Neutrophil (primary cell): ENCODE data around the gene TJP3.

ENCODE experiments used
- H3K27ac ChIP-seq: fragments of 200-600 bp; sonication (generic); 2 replicates; pipeline ENCODE4 v1.5.1; 2016; ENCODE audit warnings: mild to moderate bottlenecking, moderate library complexity
- H3K27me3 ChIP-seq: fragments of 200-600 bp; sonication (generic); 2 replicates; pipeline ENCODE4 v1.6.0; 2016; ENCODE audit warnings: mild to moderate bottlenecking
- H3K36me3 ChIP-seq: fragments of 200-600 bp; sonication (generic); 2 replicates; pipeline ENCODE4 v1.5.1; 2017
- H3K4me1 ChIP-seq, 2 experiments: fragments of 200-600 bp in 1 of 2; sonication (generic) in 1 of 2; 1 replicate in 1 of 2; 2 replicates in 1 of 2; pipeline versions ENCODE4 v1.5.1 to v1.6.1; 2013 to 2016; ENCODE audit warnings: low read depth in 1 of 2, low read length in 1 of 2, mild to moderate bottlenecking in 1 of 2, moderate library complexity in 1 of 2; ENCODE audit not compliant: control insufficient read depth in 1 of 2, insufficient read depth in 1 of 2
- H3K4me3 ChIP-seq, 2 experiments: fragments of 200-600 bp in 1 of 2; sonication (generic) in 1 of 2; 1 replicate in 1 of 2; 2 replicates in 1 of 2; pipeline ENCODE4 v1.5.1; 2013 to 2016; ENCODE audit warnings: low read depth in 1 of 2, low read length in 1 of 2, mild to moderate bottlenecking in 1 of 2, moderate library complexity in 1 of 2
- H3K9me3 ChIP-seq: fragments of 200-600 bp; sonication (generic); 2 replicates; pipeline ENCODE4 v1.5.1; 2016
- TF ChIP-seq, protein P1 (sequence below): fragments of 200-600 bp; sonication (generic); IDR thresholded peaks from 2 replicates; pipeline ENCODE4 v1.5.1; 2016; ENCODE audit warnings: antibody characterized with exemption

The TJP3 gene

DNA sequence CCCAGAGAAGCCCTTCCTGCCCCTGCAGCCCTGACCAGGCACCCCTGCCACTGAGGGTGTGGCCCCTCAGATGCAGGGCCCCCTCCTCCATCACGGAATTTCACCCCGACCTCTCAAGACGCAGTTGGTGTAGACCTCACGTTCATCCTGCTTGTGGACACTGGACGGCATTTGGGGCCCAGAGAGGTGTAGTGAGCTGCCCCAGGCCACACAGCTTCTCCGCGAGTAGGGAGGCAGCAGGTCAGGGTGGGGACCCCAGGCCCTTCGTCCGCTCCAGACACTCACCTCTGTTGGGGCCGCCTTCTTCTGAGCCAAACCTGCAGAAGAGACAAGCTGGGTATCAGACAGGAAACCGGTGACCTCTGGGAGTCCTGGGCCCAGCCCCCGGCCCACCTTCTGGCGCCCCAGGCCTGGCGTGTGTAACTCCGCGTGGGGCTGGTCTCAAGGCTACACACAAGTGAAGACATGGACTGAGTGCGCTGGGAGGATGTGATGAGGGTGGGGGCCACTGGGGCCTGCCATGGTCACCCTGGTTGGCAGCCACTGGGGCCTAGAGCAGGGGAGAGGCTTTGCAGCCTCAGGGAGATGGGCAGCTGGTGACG, 41.0 kb upstream of the TJP3 start:
- Histone ChIP-seq H3K27ac (no peak overlapping the region), H3K4me3 (no peak overlapping the region), H3K4me1 (peaks cover 10 to 16% of the 10 kb centered on the region in 2 experiments), H3K27me3 (peaks cover 21% of the 10 kb centered on the region), H3K9me3 (no peaks in the 10 kb centered on the region), H3K36me3 (peaks cover 47% of the 10 kb centered on the region)
- TF ChIP-seq, protein P1, sequence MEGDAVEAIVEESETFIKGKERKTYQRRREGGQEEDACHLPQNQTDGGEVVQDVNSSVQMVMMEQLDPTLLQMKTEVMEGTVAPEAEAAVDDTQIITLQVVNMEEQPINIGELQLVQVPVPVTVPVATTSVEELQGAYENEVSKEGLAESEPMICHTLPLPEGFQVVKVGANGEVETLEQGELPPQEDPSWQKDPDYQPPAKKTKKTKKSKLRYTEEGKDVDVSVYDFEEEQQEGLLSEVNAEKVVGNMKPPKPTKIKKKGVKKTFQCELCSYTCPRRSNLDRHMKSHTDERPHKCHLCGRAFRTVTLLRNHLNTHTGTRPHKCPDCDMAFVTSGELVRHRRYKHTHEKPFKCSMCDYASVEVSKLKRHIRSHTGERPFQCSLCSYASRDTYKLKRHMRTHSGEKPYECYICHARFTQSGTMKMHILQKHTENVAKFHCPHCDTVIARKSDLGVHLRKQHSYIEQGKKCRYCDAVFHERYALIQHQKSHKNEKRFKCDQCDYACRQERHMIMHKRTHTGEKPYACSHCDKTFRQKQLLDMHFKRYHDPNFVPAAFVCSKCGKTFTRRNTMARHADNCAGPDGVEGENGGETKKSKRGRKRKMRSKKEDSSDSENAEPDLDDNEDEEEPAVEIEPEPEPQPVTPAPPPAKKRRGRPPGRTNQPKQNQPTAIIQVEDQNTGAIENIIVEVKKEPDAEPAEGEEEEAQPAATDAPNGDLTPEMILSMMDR, result no peak

DNA sequence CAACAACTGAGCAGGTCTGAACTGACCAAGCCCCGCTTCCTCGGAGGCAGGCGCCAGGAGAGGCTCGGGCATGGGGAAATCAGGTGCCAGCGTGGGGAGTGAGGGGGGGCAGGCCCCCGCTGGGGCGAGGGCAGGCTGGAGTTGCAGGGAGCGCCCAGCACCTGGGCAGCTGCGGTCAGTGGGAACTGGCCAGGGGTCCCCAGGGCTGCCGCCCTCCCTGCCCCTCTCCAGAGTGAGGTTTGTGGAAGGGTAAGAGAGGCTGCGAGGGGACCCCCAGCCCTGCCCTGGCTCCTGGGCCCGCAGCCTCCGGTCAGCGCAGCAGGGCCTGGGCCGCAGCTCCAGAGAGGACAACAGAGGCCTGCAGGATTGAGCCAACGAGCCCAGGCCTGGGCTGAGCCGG, 40.4 kb upstream of the TJP3 start:
- Histone ChIP-seq H3K27ac (no peak overlapping the region), H3K4me3 (no peak overlapping the region), H3K4me1 (peaks cover 10 to 16% of the 10 kb centered on the region in 2 experiments), H3K27me3 (peaks cover 27% of the 10 kb centered on the region), H3K9me3 (no peaks in the 10 kb centered on the region), H3K36me3 (peaks cover 41% of the 10 kb centered on the region)
- TF ChIP-seq, protein P1, result no peak

DNA sequence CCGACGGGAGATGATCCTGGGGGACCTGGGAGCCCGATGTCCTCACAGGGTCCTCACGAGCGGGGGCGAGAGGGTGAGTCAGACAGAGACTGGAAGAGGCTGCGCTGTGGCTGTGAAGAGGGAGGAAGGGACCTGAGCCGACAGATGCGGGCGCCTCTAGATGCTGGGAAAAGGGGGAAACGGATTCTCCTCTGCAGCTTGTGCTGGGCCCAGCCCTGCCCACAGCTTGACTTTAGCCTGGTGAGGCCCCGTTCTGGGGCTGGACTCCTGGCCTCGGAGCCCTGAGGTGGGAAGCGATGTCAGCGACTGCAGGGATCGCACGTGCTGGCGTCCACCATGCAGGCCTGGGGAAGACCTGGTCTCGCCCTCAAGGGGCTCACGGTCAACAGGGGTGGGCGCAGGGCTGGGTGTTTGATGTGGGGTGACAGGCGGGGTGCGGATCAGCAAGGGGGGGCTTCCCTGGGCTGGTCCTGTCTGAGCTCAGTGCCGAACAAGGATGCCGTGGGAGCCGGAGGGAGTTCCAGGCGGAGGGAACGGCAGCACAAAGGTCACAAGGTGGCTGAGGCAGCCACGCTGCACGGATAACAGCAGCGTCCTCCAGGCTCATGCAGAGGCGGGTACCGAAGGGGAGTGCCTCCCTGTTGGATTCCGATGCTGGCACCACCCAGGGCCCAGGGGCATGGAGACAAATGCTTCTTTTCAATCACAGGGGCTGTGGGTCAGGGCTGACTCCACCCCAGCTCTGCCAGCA, 39.7 kb upstream of the TJP3 start:
- no peak overlapping the region for H3K4me3 ChIP-seq
- H3K4me1 ChIP-seq, result peaks cover 10 to 16% of the 10 kb centered on the region in 2 experiments
- TF ChIP-seq, protein P1, result no peak
- H3K27me3 ChIP-seq, result peaks cover 30% of the 10 kb centered on the region
- no peak overlapping the region for H3K27ac ChIP-seq
- H3K9me3 ChIP-seq, result no peaks in the 10 kb centered on the region
- H3K36me3 ChIP-seq, result peaks cover 33% of the 10 kb centered on the region

DNA sequence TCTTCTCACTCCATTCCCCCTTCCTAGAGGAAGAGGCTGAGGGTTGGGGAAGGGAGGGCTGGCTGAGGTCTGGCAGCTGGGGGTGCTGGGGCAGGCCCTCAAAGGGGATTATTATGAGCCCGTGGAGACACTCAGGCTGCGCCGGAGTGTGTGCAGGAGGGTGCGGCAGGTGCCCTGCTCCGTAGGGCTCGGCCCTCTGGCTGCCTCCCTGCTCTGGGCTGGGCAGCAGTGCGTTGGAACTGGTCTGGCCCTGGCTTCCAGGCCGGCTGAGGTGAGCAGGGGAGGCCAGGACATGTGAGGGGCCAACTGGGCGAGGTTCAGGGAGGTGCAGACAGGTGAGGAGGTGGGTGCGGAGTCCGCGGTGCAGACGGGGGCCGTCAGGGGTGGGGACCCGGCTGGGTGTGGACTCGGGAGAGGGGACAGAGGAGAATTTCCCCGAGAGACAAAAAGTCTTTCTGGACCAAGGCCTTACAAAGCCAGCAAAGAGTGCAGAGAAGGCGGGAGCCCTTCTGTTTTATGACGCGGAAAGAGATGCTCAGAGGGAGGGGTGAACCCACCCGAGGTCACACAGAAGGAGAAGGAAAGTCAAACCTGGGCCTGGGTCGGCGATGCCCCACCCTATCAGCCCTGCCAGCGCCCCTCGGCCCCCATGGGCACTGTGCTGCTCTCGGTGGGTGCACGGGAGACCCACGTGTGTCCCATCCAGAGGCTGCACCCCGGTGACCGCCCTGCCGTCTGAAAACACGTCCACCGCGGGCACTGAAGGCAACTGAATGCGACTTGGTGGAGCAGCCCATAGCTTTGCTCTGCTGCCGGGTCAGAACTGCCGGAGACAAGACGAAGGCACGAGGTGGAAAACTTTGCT, 38.9 kb upstream of the TJP3 start:
- Histone ChIP-seq H3K27me3 (peaks cover 30% of the 10 kb centered on the region), H3K36me3 (peaks cover 25% of the 10 kb centered on the region), H3K4me3 (no peak overlapping the region), H3K4me1 (peaks cover 10 to 16% of the 10 kb centered on the region in 2 experiments), H3K27ac (no peak overlapping the region), H3K9me3 (no peaks in the 10 kb centered on the region)
- TF ChIP-seq, protein P1, result no peak

DNA sequence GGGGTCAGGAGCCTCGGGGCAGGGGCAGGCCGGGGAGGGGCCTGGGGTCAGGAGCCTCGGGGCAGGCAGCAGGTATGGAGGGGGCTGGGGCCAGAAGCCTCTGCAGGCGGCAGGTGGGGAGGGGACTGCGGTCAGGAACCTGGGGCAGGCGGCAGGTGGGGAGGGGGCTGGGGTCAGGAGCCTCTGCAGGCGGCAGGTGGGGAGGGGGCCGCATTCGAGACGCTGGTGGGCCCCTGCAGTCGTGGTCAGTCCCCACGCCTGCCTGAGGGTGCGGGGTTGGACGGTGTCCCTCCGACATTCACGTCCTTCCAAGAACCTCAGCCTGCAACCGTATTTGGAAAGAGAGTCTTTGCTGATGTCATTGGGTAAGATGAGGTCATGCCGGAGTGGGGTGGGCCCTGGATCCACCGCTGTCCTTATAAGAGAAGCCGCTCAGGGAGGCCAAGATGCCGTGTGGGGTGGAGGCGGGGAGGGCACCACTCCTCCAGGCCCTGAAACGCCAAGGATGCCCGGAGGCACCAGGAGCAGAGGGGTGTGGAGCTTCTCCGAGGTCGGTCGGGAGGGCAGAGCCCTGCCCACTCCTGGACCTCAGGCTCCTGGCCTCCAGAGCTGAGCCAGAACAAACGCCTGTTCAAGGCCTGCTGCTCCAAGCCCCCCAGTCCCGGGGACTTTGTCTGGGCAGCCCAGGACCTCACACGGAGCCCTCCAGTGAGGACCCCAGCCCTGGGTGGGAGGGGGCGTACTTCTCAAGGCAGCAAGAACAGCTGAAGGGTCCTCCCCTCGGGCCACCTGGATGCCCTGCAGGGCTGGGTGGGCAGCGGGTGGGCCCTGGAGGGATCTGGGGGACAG, 38.0 kb upstream of the TJP3 start:
- Histone ChIP-seq H3K27ac (no peak overlapping the region), H3K36me3 (peaks cover 21% of the 10 kb centered on the region), H3K4me3 (no peak overlapping the region), H3K9me3 (no peaks in the 10 kb centered on the region), H3K4me1 (peaks cover 10 to 16% of the 10 kb centered on the region in 2 experiments), H3K27me3 (peaks cover 30% of the 10 kb centered on the region)
- TF ChIP-seq, protein P1, result no peak
